Choroid plexus epithelial cell (primary cell): ENCODE measurements around the gene ATP10A.
A peak's percentile ranks its signal among the peaks of the same experiment; 100 is the strongest.
"Not testable (repeated sequence)": the region's sequence is repeated elsewhere in the genome, so short reads cannot be mapped to it uniquely, and the experiment has no call there.

Experiments
- DNase-seq: peaks from one replicate; pipeline ENCODE4 v3.0.0-alpha.2; 2010; ENCODE audit warnings: low read depth
- H3K4me3 ChIP-seq: 2 replicates; pipeline ENCODE4 v1.5.1; 2011; ENCODE audit warnings: low read depth, mild to moderate bottlenecking, control low read depth, low read length, moderate library complexity
- TF ChIP-seq, protein P1 (sequence below): conservative IDR thresholded peaks from 2 replicates; pipeline ENCODE4 v1.5.1; 2011; ENCODE audit warnings: low read depth, mild to moderate bottlenecking, control low read depth, inconsistent platforms, low read length, moderate library complexity

ATP10A gene

DNA sequence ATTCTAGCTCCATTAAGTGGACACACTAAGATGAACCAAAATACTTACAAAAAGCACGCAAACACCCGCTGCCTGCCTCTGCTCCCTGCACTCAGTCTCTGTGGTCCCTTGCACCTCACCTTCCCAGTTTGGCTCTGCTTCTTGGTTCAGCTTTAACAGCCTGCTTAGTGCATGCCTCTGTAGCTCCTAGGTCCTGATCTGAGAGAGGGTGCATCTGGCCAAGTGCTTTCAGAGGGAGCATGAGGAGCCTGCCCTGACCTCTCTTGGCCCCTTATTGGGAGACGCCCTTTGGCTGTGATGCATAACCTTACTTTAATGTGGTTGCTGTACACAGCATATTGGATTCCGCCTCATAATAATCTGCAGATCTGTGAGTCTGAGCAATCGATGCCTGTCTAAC is 21.2 kb upstream of the ATP10A start:
- no peak for DNase-seq
- no peak overlapping the region for H3K4me3 ChIP-seq
- TF ChIP-seq, protein P1, sequence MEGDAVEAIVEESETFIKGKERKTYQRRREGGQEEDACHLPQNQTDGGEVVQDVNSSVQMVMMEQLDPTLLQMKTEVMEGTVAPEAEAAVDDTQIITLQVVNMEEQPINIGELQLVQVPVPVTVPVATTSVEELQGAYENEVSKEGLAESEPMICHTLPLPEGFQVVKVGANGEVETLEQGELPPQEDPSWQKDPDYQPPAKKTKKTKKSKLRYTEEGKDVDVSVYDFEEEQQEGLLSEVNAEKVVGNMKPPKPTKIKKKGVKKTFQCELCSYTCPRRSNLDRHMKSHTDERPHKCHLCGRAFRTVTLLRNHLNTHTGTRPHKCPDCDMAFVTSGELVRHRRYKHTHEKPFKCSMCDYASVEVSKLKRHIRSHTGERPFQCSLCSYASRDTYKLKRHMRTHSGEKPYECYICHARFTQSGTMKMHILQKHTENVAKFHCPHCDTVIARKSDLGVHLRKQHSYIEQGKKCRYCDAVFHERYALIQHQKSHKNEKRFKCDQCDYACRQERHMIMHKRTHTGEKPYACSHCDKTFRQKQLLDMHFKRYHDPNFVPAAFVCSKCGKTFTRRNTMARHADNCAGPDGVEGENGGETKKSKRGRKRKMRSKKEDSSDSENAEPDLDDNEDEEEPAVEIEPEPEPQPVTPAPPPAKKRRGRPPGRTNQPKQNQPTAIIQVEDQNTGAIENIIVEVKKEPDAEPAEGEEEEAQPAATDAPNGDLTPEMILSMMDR = no peak

DNA sequence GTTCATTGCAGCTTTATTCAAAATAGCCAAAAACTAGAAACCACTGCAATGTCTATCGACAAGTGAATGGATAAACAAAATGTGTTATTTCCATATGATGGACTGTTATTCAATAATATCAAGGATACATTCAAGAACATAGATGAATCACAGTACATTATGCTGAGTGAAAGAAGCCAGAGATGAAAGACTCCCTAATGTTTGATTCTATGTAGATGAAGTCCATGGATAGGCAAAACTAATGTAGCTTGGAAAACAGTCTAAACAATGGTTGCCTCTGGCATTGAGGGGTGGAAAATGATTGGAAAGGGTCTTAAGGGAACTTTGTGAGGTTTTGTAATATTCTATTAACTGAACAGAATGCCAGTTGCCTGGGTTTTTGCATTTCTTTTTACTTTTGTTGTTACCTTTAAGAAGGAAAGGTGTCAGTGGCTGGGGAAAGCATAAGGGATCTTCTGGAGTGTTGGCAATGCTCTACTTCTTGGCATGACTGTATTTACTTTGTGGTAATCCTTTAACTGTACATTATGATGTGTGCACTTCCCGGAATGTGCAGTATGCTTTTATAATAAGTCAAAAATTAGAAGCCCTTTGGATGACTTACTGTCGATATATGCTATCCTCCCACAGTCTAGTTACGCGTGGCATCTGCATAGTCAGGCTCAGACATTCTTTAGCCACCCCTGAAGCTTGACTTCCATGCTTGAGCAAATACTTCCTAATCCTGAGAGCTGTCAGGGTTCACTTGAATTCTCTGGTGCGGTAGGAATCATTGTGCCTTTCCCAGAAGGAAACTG is 20.5 kb upstream of the ATP10A start:
- DNase-seq = peak; percentile 60
- H3K4me3 ChIP-seq = no peak overlapping the region
- TF ChIP-seq, protein P1 = no peak

DNA sequence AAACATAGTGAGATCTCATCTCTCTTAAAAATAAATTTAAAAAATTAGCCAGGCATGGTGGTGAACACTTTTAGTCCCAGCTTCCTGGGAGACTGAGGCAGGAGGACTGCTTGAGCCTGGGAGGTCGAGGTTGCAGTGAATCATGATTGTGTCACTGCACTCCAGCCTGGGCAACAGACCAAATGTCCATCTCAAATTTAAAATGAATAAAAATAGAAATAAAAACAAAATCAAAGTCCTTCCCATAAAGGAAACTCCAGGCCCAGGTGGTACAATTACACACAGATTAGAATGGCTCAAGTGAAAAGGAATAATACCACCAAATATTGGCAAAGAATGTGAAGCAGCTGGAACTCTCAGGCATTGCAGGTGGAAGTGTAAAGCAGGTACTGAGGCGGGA is 19.3 kb upstream of the ATP10A start:
- DNase-seq = no peak
- TF ChIP-seq, protein P1 = no peak
- H3K4me3 ChIP-seq = no peak overlapping the region

DNA sequence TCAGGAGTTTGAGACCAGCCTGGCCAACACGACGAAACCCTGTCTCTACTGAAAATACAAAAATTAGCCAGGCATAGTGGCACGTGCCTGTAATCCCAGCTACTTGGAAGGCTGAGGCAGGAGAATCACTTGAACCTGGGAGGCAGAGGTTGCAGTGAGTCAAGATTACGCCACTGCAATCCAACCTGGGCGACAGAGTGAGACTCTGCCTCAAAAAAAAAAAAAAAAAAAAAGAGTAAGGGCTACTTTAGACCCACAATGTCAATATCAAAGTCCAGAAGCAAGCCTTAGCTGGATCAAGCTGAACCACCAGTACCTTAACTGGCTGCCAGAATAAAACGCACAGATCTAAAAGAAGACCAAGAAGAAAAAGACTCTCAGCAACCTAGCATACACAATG is 17.8 kb upstream of the ATP10A start:
- not testable (repeated sequence) for H3K4me3 ChIP-seq, DNase-seq

DNA sequence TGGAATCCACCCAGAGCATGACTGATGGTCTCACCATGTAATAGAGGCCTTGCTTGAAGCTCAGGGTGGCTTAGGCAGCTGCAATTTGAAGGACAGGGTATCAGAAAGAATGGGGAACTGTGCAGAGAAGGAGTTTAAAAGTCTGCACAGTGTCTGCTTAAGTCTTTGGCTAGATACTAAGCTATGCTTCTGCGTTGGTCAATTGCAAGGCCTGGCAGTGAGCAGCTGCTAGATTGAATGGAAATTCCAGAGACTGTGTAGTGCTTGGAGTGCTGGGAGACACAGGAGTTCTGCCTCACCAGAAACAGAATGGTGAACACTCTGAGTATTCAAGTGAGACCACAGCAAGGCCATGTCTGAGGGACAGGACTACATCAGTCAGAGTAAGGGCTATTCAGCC is 17.3 kb upstream of the ATP10A start:
- DNase-seq = no peak
- TF ChIP-seq, protein P1 = no peak
- H3K4me3 ChIP-seq = no peak overlapping the region

DNA sequence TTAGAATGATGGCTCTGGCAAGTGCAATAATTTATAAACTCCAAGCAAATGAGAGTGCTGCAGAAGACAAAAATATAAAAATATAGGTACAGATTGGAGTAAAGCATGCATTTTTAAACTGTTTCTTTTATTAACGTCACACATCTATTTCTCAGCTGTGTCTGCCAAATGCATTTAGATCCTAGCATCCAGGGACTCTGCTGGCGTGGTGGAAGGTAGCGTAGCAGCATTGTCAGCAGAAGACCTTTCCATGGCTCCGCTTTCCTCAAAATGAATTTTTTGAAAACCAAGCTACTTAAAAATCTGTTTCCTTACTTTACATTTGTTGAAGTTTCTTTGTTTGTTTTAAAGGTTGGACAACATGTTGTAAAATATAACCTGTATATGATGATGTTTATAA is 16.3 kb upstream of the ATP10A start:
- DNase-seq = no peak
- no peak overlapping the region for H3K4me3 ChIP-seq
- TF ChIP-seq, protein P1 = no peak

DNA sequence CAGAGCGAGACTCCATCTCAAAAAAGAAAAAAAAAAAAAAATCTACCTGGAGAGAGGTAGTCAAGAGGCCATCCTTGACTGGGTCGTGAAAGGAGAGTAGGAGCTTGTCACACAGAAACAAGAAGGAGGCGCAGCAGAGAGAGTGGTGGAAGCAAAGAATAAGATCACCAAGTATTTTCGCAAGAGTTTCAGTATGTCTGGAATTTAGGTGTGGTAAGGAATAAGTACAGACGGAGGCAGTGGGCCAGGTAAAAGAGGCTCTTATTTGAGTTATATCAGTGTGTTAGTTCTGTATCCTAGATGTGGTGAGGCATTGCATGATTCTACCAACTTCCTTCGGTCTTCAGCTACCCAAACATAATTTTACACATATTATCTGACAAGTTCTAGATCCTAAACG is 14.6 kb upstream of the ATP10A start:
- DNase-seq = no peak
- TF ChIP-seq, protein P1 = no peak
- H3K4me3 ChIP-seq = no peak overlapping the region
